NCI-H446 treated with DMSO at 0.1 percent for 48 hours (cell line): Measurements from ENCODE around the gene KMT2C.
"Not testable (repeated sequence)": the region's sequence is repeated elsewhere in the genome, so short reads cannot be mapped to it uniquely, and the experiment has no call there.

Experiments used
- DNase-seq: peaks from one replicate; lab custom pipeline; 2025; lab: John Stamatoyannopoulos, UW

KMT2C gene

GRCh38 chr7:152441168-152441567, 5.4 kb upstream of the KMT2C start:
- not testable (repeated sequence) for DNase-seq

GRCh38 chr7:152438017-152438416, 2.2 kb upstream of the KMT2C start:
- not testable (repeated sequence) for DNase-seq

GRCh38 chr7:152436931-152437575, 1.2 kb upstream of the KMT2C start:
- DNase-seq, result not testable (repeated sequence)

- DNase-seq, result peak; percentile 70
Measured at GRCh38 chr7:152436111-152436930, 518 bp upstream of the KMT2C start.

GRCh38 chr7:152434511-152435383, 1.1 kb downstream of the KMT2C start:
- not testable (repeated sequence) for DNase-seq

GRCh38 chr7:152433721-152434490, 1.9 kb downstream of the KMT2C start:
- DNase-seq, result not testable (repeated sequence)

- DNase-seq, result not testable (repeated sequence)
Measured at GRCh38 chr7:152432735-152433134, 3.1 kb downstream of the KMT2C start.

GRCh38 chr7:152430854-152431253, 4.9 kb downstream of the KMT2C start:
- DNase-seq, result no peak

- not testable (repeated sequence) for DNase-seq
Measured at GRCh38 chr7:152430118-152430517, 5.7 kb downstream of the KMT2C start.

GRCh38 chr7:152424348-152425108, 11.3 kb downstream of the KMT2C start:
- no peak for DNase-seq

GRCh38 chr7:152423991-152424347, 11.8 kb downstream of the KMT2C start:
- DNase-seq, result no peak

- not testable (repeated sequence) for DNase-seq
Measured at GRCh38 chr7:152423171-152423570, 12.6 kb downstream of the KMT2C start.

GRCh38 chr7:152420950-152421349, 14.9 kb downstream of the KMT2C start:
- DNase-seq, result not testable (repeated sequence)

- DNase-seq, result no peak
Measured at GRCh38 chr7:152419473-152420429, 16.1 kb downstream of the KMT2C start.

GRCh38 chr7:152414779-152415178, 21.0 kb downstream of the KMT2C start:
- DNase-seq, result no peak

GRCh38 chr7:152411389-152411788, 24.4 kb downstream of the KMT2C start:
- no peak for DNase-seq

- DNase-seq, result no peak
Measured at GRCh38 chr7:152406491-152406890, 29.3 kb downstream of the KMT2C start.

GRCh38 chr7:152406030-152406429, 29.8 kb downstream of the KMT2C start:
- DNase-seq, result not testable (repeated sequence)

- DNase-seq, result no peak
Measured at GRCh38 chr7:152403726-152404125, 32.1 kb downstream of the KMT2C start.
